ENCODE results near the gene PRICKLE2.
A peak's percentile ranks its signal among the peaks of the same experiment; 100 is the strongest.

The PRICKLE2 gene

GRCh38 chr3:64152676-64153466, 72.4 kb downstream of the PRICKLE2 start:
- DNase-seq = no peak

GRCh38 chr3:64152086-64152485, 73.2 kb downstream of the PRICKLE2 start:
- peak; percentile 6 for DNase-seq

GRCh38 chr3:64151342-64151871, 73.9 kb downstream of the PRICKLE2 start:
- no peak for DNase-seq

GRCh38 chr3:64150623-64151207, 74.6 kb downstream of the PRICKLE2 start:
- DNase-seq = peak; percentile 65

- no peak for DNase-seq
Measured at GRCh38 chr3:64149886-64150285, 75.4 kb downstream of the PRICKLE2 start.

GRCh38 chr3:64148955-64149653, 76.2 kb downstream of the PRICKLE2 start:
- no peak for DNase-seq

- no peak for DNase-seq
Measured at GRCh38 chr3:64147211-64147610, 78.1 kb downstream of the PRICKLE2 start.

- no peak for DNase-seq
Measured at GRCh38 chr3:64145438-64145837, 79.8 kb downstream of the PRICKLE2 start.

GRCh38 chr3:64144241-64144900, 80.9 kb downstream of the PRICKLE2 start:
- no peak for DNase-seq

GRCh38 chr3:64143409-64144130, 81.7 kb downstream of the PRICKLE2 start:
- peak; percentile 84 for DNase-seq

GRCh38 chr3:64141476-64141875, 83.8 kb downstream of the PRICKLE2 start:
- DNase-seq = no peak

- DNase-seq = no peak
Measured at GRCh38 chr3:64140651-64141050, 84.6 kb downstream of the PRICKLE2 start.

- DNase-seq = no peak
Measured at GRCh38 chr3:64138656-64139375, 86.5 kb downstream of the PRICKLE2 start.

GRCh38 chr3:64138046-64138445, 87.2 kb downstream of the PRICKLE2 start:
- no peak for DNase-seq

GRCh38 chr3:64134882-64135281, 90.4 kb downstream of the PRICKLE2 start:
- DNase-seq = no peak

- no peak for DNase-seq
Measured at GRCh38 chr3:64133987-64134386, 91.3 kb downstream of the PRICKLE2 start.

GRCh38 chr3:64133272-64133671, 92.0 kb downstream of the PRICKLE2 start:
- no peak for DNase-seq

GRCh38 chr3:64131725-64132469, 93.4 kb downstream of the PRICKLE2 start:
- DNase-seq = no peak

GRCh38 chr3:64130436-64130835, 94.8 kb downstream of the PRICKLE2 start:
- no peak for DNase-seq

- DNase-seq = no peak
Measured at GRCh38 chr3:64129581-64129980, 95.7 kb downstream of the PRICKLE2 start.

- no peak for DNase-seq
Measured at GRCh38 chr3:64129106-64129505, 96.2 kb downstream of the PRICKLE2 start.

Data from NCI-H1105 treated with DMSO at 0.1 percent for 48 hours (cell line).